HepG2 (cell line): ENCODE measurements around the gene TSPAN9. TPM values are rescaled to one million over a fixed set of nuclear protein-coding genes. Genes with fewer than 3 reads are reported as not detected.

Experiments used
- ATAC-seq: fragments of 200-7000 bp; cut with Tn5 transposase; 3 replicates; pipeline ENCODE4 v1.9.1; 2020; ENCODE audit warnings: mild to moderate bottlenecking, moderate library complexity
- BruUV-seq: library from RNA; stranded (reverse); fragments of 400-500 nt; replicated peaks from 2 replicates; lab custom pipeline; 2021; lab: Mats Ljungman, UMichigan
- CTCF ChIA-PET: fragments of 300-600 bp; formaldehyde crosslinking; extraction: SDS; loops from one replicate; lab custom pipeline; 2021; ENCODE audit warnings: low total read pairs, inconsistent platforms, low intra/inter-chr PET ratio; lab: Yijun Ruan, JAX
- POLR2A ChIA-PET: fragments of 350-600 bp; sonication (Branson Sonifier 250); formaldehyde crosslinking; loops from one replicate; lab custom pipeline; 2020; ENCODE audit warnings: antibody characterized with exemption, inconsistent platforms; lab: Yijun Ruan, JAX
- DNase-seq: peaks from one replicate; pipeline ENCODE4 v3.0.0-alpha.2; 2015; ENCODE audit warnings: low spot score
- FAIRE-seq: peaks from 3 replicates; lab custom pipeline; 2011; peaks lifted over from hg19 to GRCh38; lab: Jason Lieb, UNC
- H2AFZ ChIP-seq: one replicate; pipeline ENCODE4 v1.6.1; 2011; ENCODE audit warnings: low read length, inconsistent platforms
- H3K27ac ChIP-seq: fragments of 300-600 bp; 3 replicates; pipeline ENCODE4 v1.8.0; 2011; ENCODE audit warnings: mixed run types, mild to moderate bottlenecking, mixed read lengths, low read length, inconsistent platforms; ENCODE audit not compliant: insufficient read depth; ENCODE audit errors: extremely low read length
- H3K27me3 ChIP-seq, 2 experiments: fragments of 200-600 bp in 1 of 2; 2 replicates in 1 of 2; 3 replicates in 1 of 2; pipeline versions ENCODE4 v1.6.0 to v1.8.0; 2011; ENCODE audit warnings: low read length in 2 of 2, mild to moderate bottlenecking in 2 of 2, moderate library complexity in 2 of 2, inconsistent platforms in 1 of 2; ENCODE audit not compliant: insufficient read depth in 2 of 2, control insufficient read depth in 1 of 2
- H3K36me3 ChIP-seq, 2 experiments: fragments of 200-600 bp in 1 of 2; replicated peaks in 1 of 2; 2 replicates in 1 of 2; 3 replicates in 1 of 2; pipeline versions ENCODE4 v1.5.1 to v1.8.0; 2011; ENCODE audit warnings: low read length in 2 of 2, inconsistent platforms in 1 of 2; ENCODE audit not compliant: insufficient read depth in 2 of 2, control insufficient read depth in 1 of 2
- H3K4me1 ChIP-seq: 2 replicates; pipeline ENCODE4 v1.5.1; 2012; ENCODE audit warnings: low read length, inconsistent platforms; ENCODE audit not compliant: insufficient read depth
- H3K4me2 ChIP-seq: 2 replicates; pipeline ENCODE4 v1.6.0; 2011; ENCODE audit warnings: low read depth, low read length, inconsistent platforms
- H3K4me3 ChIP-seq, 3 experiments: fragments of 200-600 bp in 1 of 3; sonication (generic), shearing (Covaris generic) in 1 of 3; replicated peaks in 1 of 3; 2 replicates each; pipeline ENCODE4 v1.5.1; 2011 to 2016; ENCODE audit warnings: low read length in 3 of 3, inconsistent platforms in 2 of 3, low read depth in 2 of 3, mild to moderate bottlenecking in 2 of 3, control low read depth in 1 of 3, mixed read lengths in 1 of 3; ENCODE audit not compliant: insufficient read depth in 1 of 3
- H3K79me2 ChIP-seq: one replicate; pipeline ENCODE4 v1.6.1; 2011; ENCODE audit warnings: low read length, inconsistent platforms; ENCODE audit not compliant: insufficient read depth
- H3K9ac ChIP-seq: 2 replicates; pipeline ENCODE4 v1.6.0; 2011; ENCODE audit warnings: mild to moderate bottlenecking, low read depth, low read length, inconsistent platforms; ENCODE audit not compliant: insufficient read depth
- H3K9me3 ChIP-seq: 2 replicates; pipeline ENCODE4 v1.5.1; 2012; ENCODE audit warnings: mild to moderate bottlenecking, low read length
- H4K20me1 ChIP-seq: 2 replicates; pipeline ENCODE4 v1.6.0; 2011; ENCODE audit warnings: inconsistent platforms, mild to moderate bottlenecking, low read length, moderate library complexity; ENCODE audit not compliant: insufficient read depth
- ELF3 ChIP-seq: IDR thresholded peaks from 2 replicates; pipeline ENCODE4 v1.6.1; 2016; ENCODE audit warnings: missing genetic modification reagents, missing compliant biosample characterization
- JUND ChIP-seq: sonication (generic); formaldehyde crosslinking; IDR thresholded peaks from 2 replicates; pipeline ENCODE4 v1.8.0; 2022; ENCODE audit warnings: mild to moderate bottlenecking, missing genetic modification reagents
- KDM6A ChIP-seq: IDR thresholded peaks from 2 replicates; pipeline ENCODE4 v1.6.1; 2016; ENCODE audit warnings: low read depth
- KLF11 ChIP-seq: IDR thresholded peaks from 2 replicates; pipeline ENCODE4 v1.6.1; 2016; ENCODE audit warnings: missing compliant biosample characterization
- MAFF ChIP-seq: IDR thresholded peaks from 2 replicates; pipeline ENCODE4 v1.6.1; 2011; ENCODE audit warnings: low read depth, low read length, improper control_type of control experiment
- RBFOX2 ChIP-seq: fragments of 200-400 bp; formaldehyde crosslinking; IDR thresholded peaks from 2 replicates; pipeline ENCODE4 v1.6.1; 2017; ENCODE audit warnings: low read depth, mild to moderate bottlenecking, low read length
- SIN3B ChIP-seq: fragments of 150-350 bp; IDR thresholded peaks from 2 replicates; pipeline ENCODE4 v1.6.1; 2014; ENCODE audit warnings: low read length
- SMAD3 ChIP-seq: sonication (generic); formaldehyde crosslinking; IDR thresholded peaks from 2 replicates; pipeline ENCODE4 v1.4.0; 2020; ENCODE audit warnings: missing genetic modification reagents
- ZNF282 ChIP-seq: fragments of 450-650 bp; IDR thresholded peaks from 2 replicates; pipeline ENCODE4 v1.6.1; 2018; ENCODE audit not compliant: partially characterized antibody
- ZNF484 ChIP-seq: sonication (generic); formaldehyde crosslinking; IDR thresholded peaks from 2 replicates; pipeline ENCODE4 v1.5.1; 2020; ENCODE audit warnings: mild to moderate bottlenecking, low read depth, missing genetic modification reagents, borderline replicate concordance
- ZNF674 ChIP-seq: sonication (generic); formaldehyde crosslinking; IDR thresholded peaks from 2 replicates; pipeline ENCODE4 v1.5.0; 2020; ENCODE audit warnings: low read depth, mild to moderate bottlenecking, missing genetic modification reagents
- ZSCAN12 ChIP-seq: sonication (generic); formaldehyde crosslinking; IDR thresholded peaks from 2 replicates; pipeline ENCODE4 v1.9.0; 2021; ENCODE audit warnings: mild to moderate bottlenecking, missing genetic modification reagents
- WGBS: methylation state at CpG from one replicate; pipeline ENCODE4 v1.1.6; 2017; ENCODE audit warnings: low lambda C conversion rate; 5-methylcytosine and 5-hydroxymethylcytosine counted together
- in situ Hi-C: cut with HindIII; loops from 2 replicates; pipeline ENCODE4 v1.10.0; 2017; ENCODE audit warnings: low pct_unique_long_range_greater_than_20kb; ENCODE audit not compliant: extremely low pct_ligation_motif_present
- intact Hi-C: fragments of 100-400 bp; cut with micrococcal nuclease; formaldehyde crosslinking; loops from one replicate; pipeline ENCODE4 v1.10.0; 2022; ENCODE audit not compliant: unreplicated experiment
- polyA plus RNA-seq, 8 experiments: library from polyadenylated mRNA; depleted of rRNA in 3 of 8; stranded (reverse) in 7 of 8; unstranded in 1 of 8; fragments of >200 nt; fragmentation: Illumina TruSeq in 4 of 8; extraction: Trizol in 4 of 8; gene quantifications; 2 replicates each; pipeline versions ENCODE4 v1.2.1 to v1.2.3, GENCODE V29; 2011 to 2016; ENCODE audit warnings: low read depth in 4 of 8, missing spikeins in 1 of 8, mixed read lengths in 1 of 8; ENCODE audit not compliant: insufficient read depth in 1 of 8
- total RNA-seq, 5 experiments: library from RNA; depleted of rRNA; stranded (reverse); fragments of >200 nt; fragmentation: Illumina TruSeq; extraction: Trizol; gene quantifications; 2 replicates each; pipeline ENCODE4 v1.2.3, GENCODE V29; 2016; ENCODE audit warnings: low read depth in 1 of 5
- TF ChIP-seq, protein P1 (sequence below): sonication (generic); formaldehyde crosslinking; IDR thresholded peaks from 2 replicates; pipeline ENCODE4 v1.4.0; 2020; ENCODE audit warnings: missing genetic modification reagents, mild to moderate bottlenecking, borderline replicate concordance
- TF ChIP-seq, protein P2 (sequence below): conservative IDR thresholded peaks from 2 replicates; pipeline ENCODE4 v1.6.1; 2018; ENCODE audit warnings: missing genetic modification reagents

The TSPAN9 gene
- total and polyA plus RNA-seq, 2 of the 13 experiments (the other 11 are each of a cell fraction or from before 2014, with no cell fraction given), result 18.1 to 42.3 TPM

DNA sequence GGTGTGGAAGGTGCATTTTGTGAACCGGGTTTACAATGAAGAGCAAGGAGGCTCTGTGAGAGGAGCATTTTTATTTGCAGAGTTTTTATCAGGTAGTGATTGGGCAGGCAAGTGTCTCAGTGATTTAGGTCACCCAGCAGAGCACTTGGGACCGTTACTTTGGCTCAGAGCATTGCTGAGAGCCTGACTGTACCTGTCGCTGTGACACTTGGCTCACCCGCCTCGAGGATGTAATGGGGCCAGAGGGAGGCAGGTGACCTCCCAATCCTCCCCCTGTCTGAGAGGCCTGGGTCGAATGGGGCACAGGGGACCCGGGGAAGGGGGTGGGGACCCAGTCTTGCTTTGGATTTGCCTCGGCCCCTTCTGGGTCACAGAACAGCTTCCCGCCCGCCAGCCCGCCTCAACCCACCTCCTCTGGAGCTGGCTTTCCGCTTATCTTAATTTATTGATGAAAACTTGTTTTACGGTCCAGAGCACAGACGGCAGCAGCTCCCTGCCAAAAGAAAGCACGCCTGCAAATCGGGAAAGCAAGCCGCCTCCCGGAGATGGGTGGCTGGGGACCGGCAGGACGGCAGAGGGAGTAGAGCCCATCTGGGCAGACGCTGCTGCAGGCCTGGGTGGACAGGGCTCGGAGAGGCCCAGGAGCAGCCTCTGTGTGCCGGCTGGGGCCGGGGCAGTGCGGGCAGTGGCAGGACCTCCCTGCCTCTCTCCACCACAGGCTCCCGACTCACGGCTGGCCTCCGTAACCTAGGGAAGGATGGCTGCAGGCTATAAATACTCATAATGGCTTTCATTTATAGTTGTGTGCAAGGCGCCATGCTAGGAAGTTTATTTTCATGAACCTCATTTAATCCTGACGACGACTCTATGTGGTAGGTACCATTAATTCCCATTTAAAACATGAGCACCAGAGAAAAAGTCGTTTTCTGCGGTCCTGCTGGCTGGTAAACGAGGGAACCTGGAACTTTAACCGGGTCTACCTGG is 187.1 kb downstream of the TSPAN9 start:
- no peaks in the 10 kb centered on the region for H3K79me2 ChIP-seq
- no peaks in the 10 kb centered on the region for H3K27me3 ChIP-seq
- H3K4me3 ChIP-seq, result no peak overlapping the region
- no peak for TF ChIP-seq SMAD3 (CRISPR knock-in tag)
- TF ChIP-seq RBFOX2, result no peak
- TF ChIP-seq ZSCAN12 (CRISPR knock-in tag), result no peak
- no peak for TF ChIP-seq ZNF282
- no peak for TF ChIP-seq KLF11 (CRISPR knock-in tag)
- TF ChIP-seq KDM6A (CRISPR knock-in tag), result no peak
- POLR2A ChIA-PET, result no interaction called here
- ATAC-seq (no peak), FAIRE-seq (no peak), DNase-seq (no peak)
- H3K27ac ChIP-seq, result no peak overlapping the region
- no peaks in the 10 kb centered on the region for H3K9me3 ChIP-seq
- peaks cover 0 to 7% of the 10 kb centered on the region in 2 experiments; a peak in 2 of 5 replicates for H3K36me3 ChIP-seq
- H3K4me2 ChIP-seq, result no peak overlapping the region
- in situ Hi-C loops, result no loop called here
- no peaks in the 10 kb centered on the region for H3K4me1 ChIP-seq
- H2AFZ ChIP-seq, result no peak overlapping the region
- no peak overlapping the region for H3K9ac ChIP-seq
- CTCF ChIA-PET, result no interaction called here
- 91% methylated on average over 22 of the region's 35 CpGs for whole genome bisulfite sequencing
- peaks cover 3% of the 10 kb centered on the region; the same call in 1 of the 2 replicates for H4K20me1 ChIP-seq
- no TSS peak for BruUV-seq
- intact Hi-C loops, result no loop called here

DNA sequence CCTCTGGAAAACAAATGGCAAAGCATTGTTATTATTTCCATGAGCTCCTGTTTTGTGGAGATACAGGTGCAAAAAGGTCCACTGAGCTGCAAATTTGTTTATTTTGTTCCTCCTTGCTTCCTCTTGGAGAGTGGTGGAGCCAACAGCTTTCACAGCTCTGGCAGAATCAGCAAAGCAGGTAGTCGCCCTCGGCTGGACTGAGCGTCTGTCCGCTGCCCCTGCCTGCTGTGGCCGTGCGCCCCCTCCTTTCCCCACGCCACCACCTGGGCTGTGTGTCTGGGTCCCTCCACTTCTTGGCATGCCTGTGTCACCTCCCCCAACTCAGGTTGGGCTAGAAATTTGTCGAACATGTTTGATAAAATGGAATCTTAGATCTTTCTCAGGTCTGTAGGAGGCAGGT is 188.2 kb downstream of the TSPAN9 start:
- in situ Hi-C loops (no loop called here), intact Hi-C loops (no loop called here)
- WGBS, result 100% methylated on average over 8 of the region's 8 CpGs
- Histone ChIP-seq H3K9me3 (no peaks in the 10 kb centered on the region), H3K36me3 (peaks cover 0 to 7% of the 10 kb centered on the region in 2 experiments; a peak in 2 of 5 replicates), H3K4me2 (no peak overlapping the region), H3K9ac (no peak overlapping the region), H3K27me3 (no peaks in the 10 kb centered on the region), H3K4me3 (no peak overlapping the region), H3K27ac (no peak overlapping the region), H3K4me1 (no peaks in the 10 kb centered on the region), H3K79me2 (no peaks in the 10 kb centered on the region), H4K20me1 (peaks cover 3% of the 10 kb centered on the region; the same call in 1 of the 2 replicates), H2AFZ (no peak overlapping the region)
- no peak for DNase-seq
- BruUV-seq, result no TSS peak
- ATAC-seq, result no peak
- FAIRE-seq, result no peak
- POLR2A ChIA-PET, result no interaction called here
- CTCF ChIA-PET, result no interaction called here
- TF ChIP-seq, protein P1, sequence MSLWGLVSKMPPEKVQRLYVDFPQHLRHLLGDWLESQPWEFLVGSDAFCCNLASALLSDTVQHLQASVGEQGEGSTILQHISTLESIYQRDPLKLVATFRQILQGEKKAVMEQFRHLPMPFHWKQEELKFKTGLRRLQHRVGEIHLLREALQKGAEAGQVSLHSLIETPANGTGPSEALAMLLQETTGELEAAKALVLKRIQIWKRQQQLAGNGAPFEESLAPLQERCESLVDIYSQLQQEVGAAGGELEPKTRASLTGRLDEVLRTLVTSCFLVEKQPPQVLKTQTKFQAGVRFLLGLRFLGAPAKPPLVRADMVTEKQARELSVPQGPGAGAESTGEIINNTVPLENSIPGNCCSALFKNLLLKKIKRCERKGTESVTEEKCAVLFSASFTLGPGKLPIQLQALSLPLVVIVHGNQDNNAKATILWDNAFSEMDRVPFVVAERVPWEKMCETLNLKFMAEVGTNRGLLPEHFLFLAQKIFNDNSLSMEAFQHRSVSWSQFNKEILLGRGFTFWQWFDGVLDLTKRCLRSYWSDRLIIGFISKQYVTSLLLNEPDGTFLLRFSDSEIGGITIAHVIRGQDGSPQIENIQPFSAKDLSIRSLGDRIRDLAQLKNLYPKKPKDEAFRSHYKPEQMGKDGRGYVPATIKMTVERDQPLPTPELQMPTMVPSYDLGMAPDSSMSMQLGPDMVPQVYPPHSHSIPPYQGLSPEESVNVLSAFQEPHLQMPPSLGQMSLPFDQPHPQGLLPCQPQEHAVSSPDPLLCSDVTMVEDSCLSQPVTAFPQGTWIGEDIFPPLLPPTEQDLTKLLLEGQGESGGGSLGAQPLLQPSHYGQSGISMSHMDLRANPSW (CRISPR knock-in tag), result no peak
- TF ChIP-seq, protein P2, sequence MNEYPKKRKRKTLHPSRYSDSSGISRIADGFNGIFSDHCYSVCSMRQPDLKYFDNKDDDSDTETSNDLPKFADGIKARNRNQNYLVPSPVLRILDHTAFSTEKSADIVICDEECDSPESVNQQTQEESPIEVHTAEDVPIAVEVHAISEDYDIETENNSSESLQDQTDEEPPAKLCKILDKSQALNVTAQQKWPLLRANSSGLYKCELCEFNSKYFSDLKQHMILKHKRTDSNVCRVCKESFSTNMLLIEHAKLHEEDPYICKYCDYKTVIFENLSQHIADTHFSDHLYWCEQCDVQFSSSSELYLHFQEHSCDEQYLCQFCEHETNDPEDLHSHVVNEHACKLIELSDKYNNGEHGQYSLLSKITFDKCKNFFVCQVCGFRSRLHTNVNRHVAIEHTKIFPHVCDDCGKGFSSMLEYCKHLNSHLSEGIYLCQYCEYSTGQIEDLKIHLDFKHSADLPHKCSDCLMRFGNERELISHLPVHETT, result no peak
- TF ChIP-seq ZNF674 (CRISPR knock-in tag), result no peak
- TF ChIP-seq ELF3, result no peak
- no peak for TF ChIP-seq SIN3B
- TF ChIP-seq JUND (CRISPR knock-in tag), result no peak
- TF ChIP-seq MAFF, result no peak
- TF ChIP-seq ZNF484 (CRISPR knock-in tag), result no peak
